Stimulated activated CD8-positive, alpha-beta memory T cell treated with anti-CD3 and anti-CD28 coated beads, Interleukin-12 subunit alpha, Interleukin-12 subunit beta, amount 100 ng/mL, for 24 hours (primary cell): Measurements from ENCODE around the gene PPP2R5C.
A peak's percentile ranks its signal among the peaks of the same experiment; 100 is the strongest.

Experiments
- DNase-seq: peaks from one replicate; pipeline ENCODE4 v3.0.0-alpha.2; 2020; ENCODE audit errors: extremely low read depth

PPP2R5C gene

GRCh38 chr14:101755591-101756324, 5.8 kb upstream of the PPP2R5C start:
- DNase-seq: no peak

GRCh38 chr14:101757064-101757838, 4.3 kb upstream of the PPP2R5C start:
- DNase-seq: no peak

GRCh38 chr14:101757839-101758211, 3.7 kb upstream of the PPP2R5C start:
- DNase-seq: no peak

GRCh38 chr14:101758913-101759593, 2.5 kb upstream of the PPP2R5C start:
- DNase-seq: no peak

- DNase-seq: peak; percentile 84
These were observed 1.1 kb upstream of the PPP2R5C start for GRCh38 chr14:101760138-101761011.

- DNase-seq: no peak
These were observed 496 bp downstream of the PPP2R5C start for GRCh38 chr14:101761881-101762529.

GRCh38 chr14:101762530-101763101, 1.1 kb downstream of the PPP2R5C start:
- no peak for DNase-seq

- no peak for DNase-seq
These were observed 2.6 kb downstream of the PPP2R5C start for GRCh38 chr14:101763941-101764709.

GRCh38 chr14:101767618-101768362, 6.3 kb downstream of the PPP2R5C start:
- no peak for DNase-seq

- no peak for DNase-seq
These were observed 8.7 kb downstream of the PPP2R5C start for GRCh38 chr14:101770183-101770582.

GRCh38 chr14:101772770-101773169, 11.3 kb downstream of the PPP2R5C start:
- DNase-seq: no peak

- no peak for DNase-seq
These were observed 11.9 kb downstream of the PPP2R5C start for GRCh38 chr14:101773378-101773777.

- DNase-seq: no peak
These were observed 12.7 kb downstream of the PPP2R5C start for GRCh38 chr14:101774006-101774795.

GRCh38 chr14:101774814-101775213, 13.3 kb downstream of the PPP2R5C start:
- DNase-seq: no peak

GRCh38 chr14:101775826-101776225, 14.3 kb downstream of the PPP2R5C start:
- DNase-seq: no peak

- no peak for DNase-seq
These were observed 14.8 kb downstream of the PPP2R5C start for GRCh38 chr14:101776344-101776743.

GRCh38 chr14:101780390-101780789, 18.9 kb downstream of the PPP2R5C start:
- no peak for DNase-seq

- no peak for DNase-seq
These were observed 19.4 kb downstream of the PPP2R5C start for GRCh38 chr14:101780887-101781239.
